Medulla oblongata (tissue), 1 donor: Measurements from ENCODE around the gene PIP4K2B.

Experiments used
- DNase-seq: peaks from one replicate; pipeline ENCODE4 v3.0.0-alpha.2; 2015; ENCODE audit errors: extremely low spot score

PIP4K2B gene

DNA sequence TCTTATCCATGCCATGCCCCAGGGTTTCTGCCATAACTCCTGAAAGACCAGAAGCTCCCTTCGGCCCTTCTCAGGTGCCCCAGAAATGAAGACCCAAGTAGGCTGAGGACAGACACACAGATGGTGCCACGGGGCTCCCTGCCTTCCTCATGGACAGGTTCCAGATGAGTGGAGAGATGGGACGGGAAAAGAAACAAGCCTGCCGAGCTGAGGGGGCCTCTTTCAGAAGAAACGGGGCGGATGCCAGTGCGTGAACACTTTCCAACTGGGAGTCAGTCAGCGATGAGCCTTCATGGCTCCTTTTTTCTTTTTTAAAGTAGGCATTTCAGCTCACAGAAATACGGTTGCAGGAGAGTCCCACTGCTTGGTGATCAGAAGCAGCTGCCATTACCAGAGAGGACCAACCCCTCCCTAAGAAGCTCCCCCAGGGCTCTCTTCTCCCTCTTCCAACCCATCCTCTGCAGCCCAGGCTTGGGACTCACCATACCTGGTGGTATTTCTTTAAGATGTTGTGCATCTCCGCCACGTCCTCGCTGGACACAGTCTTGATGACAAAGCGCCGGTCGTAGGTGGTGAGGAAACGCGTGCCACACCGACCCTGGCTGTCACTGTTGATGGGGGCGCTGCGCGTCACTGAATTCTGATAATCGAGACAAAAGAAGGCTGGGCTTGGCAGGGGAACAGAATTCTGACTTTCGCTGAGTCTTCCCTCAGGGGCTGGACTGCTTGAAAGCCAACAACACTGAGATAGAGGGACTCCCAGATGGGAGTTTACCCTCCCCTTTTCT, 19.2 kb downstream of the PIP4K2B start:
- DNase-seq, result no peak

DNA sequence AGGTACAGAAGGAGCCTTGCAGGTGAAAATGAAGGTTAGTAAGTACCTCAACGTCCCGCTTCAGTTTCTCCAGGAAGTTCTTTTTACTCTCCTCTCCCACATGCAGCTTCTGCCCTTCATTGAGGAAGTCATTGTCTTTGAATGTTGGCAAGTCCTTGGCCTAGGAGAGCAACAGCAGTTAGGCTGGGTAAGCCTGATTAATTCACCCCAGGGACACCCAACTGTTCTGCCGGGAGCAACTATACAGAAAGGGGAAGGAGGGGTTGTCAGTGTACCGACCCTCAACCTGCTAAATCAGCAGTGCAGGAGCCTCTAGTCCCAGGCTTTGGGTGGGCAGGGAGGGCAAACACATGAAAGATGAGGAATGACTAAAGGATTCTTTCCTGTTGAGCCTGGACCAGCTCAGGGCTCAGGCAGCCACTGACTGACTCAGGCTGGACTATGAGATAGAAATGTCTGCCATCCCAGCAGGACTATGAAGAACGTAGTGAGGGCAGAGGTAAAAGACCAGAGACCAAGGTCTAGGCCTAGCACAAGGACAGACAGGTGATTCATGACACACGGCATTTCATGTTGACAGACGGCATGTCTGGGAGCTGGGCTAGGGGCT, 21.6 kb downstream of the PIP4K2B start:
- no peak for DNase-seq

GRCh38 chr17:38773258-38773657, 26.1 kb downstream of the PIP4K2B start:
- no peak for DNase-seq

DNA sequence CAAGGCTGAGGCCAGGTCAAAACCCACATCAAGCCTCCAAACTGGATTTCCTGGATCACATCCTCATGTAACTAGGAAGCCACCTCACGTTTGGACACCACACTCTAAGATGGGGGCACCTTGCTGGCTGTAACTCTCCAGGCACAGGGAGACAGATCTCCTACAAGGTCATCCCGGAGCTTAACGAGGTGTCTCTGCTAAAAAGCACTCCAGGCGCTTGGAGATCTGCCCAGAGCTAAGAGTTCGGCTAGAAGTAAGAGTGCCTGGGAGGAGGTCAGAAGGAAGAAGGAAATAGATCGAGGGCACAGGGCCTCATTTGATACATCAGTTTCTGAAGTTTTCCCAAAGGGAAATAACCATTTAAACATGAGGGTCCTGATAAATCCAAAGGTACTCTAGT, 30.9 kb downstream of the PIP4K2B start:
- no peak for DNase-seq

DNA sequence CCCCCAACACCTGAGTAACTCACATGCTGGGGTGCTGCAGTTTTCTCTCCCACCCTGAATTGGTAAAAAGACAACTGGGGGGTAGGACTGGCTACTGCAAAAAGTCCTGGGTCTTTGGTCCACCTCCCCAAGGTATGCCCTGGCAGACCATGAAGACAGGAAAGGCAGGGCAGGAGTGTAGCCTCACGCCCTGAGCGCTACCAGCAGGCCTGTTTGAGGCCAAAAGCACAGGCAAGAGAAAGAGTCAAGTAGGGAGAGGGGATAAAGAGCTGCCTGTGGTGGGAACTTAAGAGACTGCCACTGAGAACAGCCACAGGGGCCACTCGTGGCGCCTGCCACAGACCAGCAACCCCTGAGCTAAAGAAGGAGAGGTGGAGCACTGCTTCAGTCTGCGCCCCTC, 33.0 kb downstream of the PIP4K2B start:
- DNase-seq, result no peak

- no peak for DNase-seq
These were observed 37.1 kb downstream of the PIP4K2B start for GRCh38 chr17:38762231-38762630.

DNA sequence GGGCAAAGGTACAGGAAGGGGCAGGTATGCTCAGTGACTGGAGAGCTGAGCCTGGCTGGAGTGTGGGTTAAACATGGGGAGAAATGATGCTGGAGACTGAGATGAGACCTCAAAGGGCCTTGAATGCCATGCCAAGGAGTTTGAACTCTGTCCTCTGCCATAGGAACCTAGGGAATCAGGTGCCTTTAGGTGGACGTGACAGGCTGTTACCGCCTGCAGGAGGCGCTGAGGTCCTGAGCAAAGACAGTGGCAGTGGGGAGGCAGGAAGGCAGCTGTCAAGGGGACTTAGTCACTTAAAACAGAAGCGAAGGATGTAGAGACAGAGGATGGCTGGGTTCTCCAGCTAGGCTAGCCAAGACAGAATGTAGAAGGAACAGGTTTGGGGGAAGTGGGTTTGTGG, 37.7 kb downstream of the PIP4K2B start:
- no peak for DNase-seq

GRCh38 chr17:38753071-38753506, 46.3 kb downstream of the PIP4K2B start:
- no peak for DNase-seq

- peak; percentile 100 for DNase-seq
These were observed 46.9 kb downstream of the PIP4K2B start, which contains the start of gene PSMB3 for GRCh38 chr17:38752308-38753070. Gene PSMB3, plus strand, starts transcription at chr17:38752741. Its CDS starts 86 bp downstream, at chr17:38752827.

DNA sequence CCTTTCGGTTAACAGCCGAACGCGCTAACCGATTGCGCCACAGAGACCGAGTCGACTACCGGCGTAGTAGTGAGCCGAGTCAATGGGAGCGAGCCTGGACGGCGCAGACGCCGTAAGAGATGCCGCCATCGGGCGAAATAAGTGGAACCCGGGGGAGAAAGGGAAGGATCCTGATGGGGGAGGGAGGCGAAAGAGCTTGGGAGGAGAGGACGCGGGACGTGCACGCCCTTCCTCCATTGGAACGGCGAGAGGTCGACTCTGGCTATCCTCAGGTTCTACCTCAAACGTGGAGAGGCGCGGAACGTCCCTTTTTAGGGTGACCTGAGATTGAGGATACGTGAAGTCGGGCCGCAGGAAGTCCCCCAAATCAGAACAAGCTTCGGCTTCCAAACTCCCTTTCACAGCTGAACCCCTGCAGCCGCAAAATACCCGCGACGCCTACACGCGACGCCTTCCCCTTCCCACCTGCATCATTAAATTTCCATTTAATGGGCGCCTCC, 47.5 kb downstream of the PIP4K2B start:
- peak; percentile 86 for DNase-seq

DNA sequence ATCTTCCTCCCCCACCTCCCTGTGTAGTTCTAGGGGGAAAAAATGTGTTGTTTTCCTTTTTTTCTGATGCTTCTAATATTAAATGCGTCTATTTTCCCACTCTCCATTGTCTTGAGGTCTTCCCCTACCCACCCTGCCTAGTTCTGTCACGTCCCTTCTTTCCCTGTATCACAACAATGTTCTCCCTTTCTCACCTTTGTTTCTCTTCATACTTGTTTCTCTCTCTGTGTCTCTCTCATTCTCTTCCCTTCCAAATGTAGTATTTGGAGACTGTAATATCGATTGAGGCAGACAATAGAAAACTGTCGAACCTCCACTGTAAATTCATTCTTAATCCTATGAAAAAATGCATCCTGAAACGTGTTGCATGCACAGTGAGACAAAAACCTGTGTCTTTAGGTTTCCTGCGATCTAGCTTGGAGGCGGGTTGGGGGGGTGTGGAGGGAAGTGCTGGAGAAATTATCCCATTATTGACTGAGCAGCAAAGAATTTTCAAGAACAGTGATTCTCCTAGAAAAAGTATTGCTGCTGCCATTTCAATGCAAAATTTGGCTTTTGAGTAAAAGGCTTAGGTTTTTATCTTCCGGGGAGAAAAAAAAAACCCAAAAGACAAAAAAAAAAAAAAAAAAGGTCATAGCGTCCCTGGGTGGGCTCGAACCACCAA, 48.1 kb downstream of the PIP4K2B start:
- no peak for DNase-seq

GRCh38 chr17:38750312-38751121, 48.8 kb downstream of the PIP4K2B start:
- DNase-seq, result no peak

DNA sequence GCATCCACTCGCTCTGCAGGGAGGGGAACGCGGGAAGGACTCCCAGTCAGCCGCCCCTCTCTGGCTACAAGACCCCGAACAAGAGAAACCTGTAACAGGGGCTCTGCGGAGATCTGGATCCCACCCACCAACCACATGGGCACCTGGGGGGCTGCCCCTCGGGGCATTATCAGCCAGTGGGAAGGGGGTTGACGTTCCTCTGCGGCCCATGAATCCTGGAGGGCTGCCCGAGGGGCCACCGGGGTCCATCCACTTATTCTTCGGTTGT, 49.4 kb downstream of the PIP4K2B start:
- no peak for DNase-seq

DNA sequence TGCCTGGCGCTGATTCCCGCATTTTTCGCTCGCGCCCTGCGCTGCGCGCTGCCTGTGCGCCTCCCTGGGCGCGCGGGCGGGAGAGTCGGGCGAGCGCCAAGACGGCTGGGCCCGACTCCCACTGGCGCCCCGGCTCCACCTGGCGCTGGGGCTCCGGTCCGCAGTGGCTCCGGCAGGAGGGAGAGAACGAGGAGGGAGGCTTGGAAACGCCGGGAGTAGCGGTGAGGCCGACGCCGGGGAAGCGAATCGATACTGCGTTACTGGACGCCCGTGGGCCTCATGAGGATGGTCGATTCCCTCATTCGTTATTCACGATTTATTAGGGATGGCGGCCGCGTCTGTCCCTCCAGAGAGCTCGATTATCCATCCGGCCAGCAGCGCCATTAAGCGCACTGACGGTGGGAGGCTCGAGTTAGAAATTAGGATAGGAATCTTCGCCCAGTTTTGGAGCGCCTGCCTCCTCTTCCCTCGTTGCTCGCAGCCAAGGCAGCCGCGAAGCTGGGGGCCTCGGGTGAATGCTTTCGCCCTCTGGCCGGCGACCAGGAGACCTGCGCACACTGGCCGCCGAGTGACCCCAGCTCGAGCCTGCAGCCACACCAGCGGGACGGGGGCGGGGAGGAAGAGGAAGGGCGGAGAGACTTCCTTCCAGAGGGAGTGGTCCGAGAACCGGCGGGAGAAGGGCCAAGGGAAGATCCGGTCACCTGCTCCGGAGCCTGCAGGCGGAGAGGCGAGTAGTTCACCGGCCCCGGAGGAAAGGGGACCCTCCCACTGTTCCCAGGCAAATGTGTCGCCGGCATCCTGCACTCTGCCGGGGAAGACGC, 49.9 kb downstream of the PIP4K2B start:
- no peak for DNase-seq

DNA sequence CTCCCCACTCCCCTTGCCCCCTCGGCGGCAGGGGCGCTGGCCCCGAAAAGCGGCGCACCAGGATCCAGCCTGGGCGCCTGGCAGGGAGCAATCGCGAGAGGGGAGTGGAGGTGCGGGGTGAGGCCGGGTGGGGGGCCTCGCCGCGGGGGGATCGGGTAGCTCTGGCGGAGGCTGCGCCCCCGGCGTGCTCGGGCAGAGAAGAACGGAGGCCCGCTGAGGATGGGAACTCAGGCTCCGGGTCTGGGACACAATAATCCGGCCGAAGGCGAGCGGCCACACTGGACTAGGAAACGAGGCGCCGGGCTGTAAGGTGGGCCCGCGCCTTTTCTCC, 50.5 kb downstream of the PIP4K2B start:
- no peak for DNase-seq

- DNase-seq, result peak; percentile 61
These were observed 51.0 kb downstream of the PIP4K2B start, which contains the start of gene PCGF2 for GRCh38 chr17:38748149-38748891. Gene PCGF2, minus strand, starts transcription at chr17:38748336. Its CDS starts 7,934 bp downstream, at chr17:38740402.

GRCh38 chr17:38747463-38748148, 51.8 kb downstream of the PIP4K2B start:
- no peak for DNase-seq

DNA sequence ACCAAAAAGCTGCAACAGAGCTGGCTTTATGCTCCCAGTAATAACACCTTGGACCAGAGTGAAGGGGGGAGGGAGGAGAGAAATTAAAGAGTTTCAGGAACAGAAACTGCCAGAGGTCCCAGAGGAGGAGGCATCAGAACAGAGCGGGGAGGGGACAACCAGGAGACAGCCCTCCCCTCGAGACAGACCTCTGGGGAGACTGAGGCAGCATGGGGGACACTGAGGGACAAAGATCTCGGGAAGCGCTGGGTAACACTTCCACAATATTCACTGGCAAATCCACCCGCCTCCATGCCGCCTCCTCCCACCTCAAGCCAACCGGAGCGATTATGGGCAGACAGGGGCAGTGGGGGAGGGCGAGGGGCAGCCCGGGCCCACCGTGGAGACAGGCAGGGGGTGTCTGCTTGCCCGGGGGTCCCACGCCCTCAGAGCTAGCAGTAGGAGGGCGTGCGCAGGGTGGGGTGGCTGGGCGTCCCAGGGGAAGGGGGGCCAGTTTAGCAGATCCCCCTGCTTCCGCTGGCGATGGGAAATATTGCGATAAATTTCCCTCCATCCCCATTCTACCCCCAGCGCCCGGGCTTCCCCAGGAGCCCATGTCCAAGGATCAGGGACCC, 52.4 kb downstream of the PIP4K2B start:
- DNase-seq, result no peak
